Hepatocyte (in vitro differentiated cells): Measurements from ENCODE around the gene RS1.

Experiments
- EZH2 ChIP-seq: fragments of 200-600 bp; sonication (generic); IDR thresholded peaks from 2 replicates; pipeline ENCODE4 v1.6.1; 2016; ENCODE audit warnings: antibody characterized with exemption, mild to moderate bottlenecking, borderline replicate concordance
- TF ChIP-seq, protein P1 (sequence below): fragments of 200-600 bp; sonication (generic); IDR thresholded peaks from 2 replicates; pipeline ENCODE4 v1.5.1; 2016; ENCODE audit warnings: antibody characterized with exemption, mild to moderate bottlenecking; ENCODE audit not compliant: poor library complexity

DNA sequence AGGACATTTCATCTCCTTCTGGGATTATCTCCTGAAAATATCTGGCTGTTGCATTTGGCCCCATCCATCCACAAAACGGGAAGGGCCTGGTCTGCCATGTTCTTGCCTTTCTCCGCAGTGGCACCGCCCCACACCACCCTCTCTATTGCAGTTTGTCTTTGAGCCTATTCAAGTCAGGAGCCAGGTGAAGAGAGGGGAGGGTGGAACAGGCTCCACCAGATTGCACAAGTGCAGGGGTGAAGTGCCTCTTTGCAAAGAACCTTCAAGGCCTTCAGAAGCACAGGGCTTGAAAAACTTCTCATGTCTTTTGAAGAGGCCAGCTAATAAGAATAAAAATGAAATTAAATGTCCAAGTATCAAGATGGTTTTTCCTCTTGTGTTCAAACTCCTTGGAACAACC lies 28.7 kb downstream of the RS1 start:
- TF ChIP-seq, protein P1, sequence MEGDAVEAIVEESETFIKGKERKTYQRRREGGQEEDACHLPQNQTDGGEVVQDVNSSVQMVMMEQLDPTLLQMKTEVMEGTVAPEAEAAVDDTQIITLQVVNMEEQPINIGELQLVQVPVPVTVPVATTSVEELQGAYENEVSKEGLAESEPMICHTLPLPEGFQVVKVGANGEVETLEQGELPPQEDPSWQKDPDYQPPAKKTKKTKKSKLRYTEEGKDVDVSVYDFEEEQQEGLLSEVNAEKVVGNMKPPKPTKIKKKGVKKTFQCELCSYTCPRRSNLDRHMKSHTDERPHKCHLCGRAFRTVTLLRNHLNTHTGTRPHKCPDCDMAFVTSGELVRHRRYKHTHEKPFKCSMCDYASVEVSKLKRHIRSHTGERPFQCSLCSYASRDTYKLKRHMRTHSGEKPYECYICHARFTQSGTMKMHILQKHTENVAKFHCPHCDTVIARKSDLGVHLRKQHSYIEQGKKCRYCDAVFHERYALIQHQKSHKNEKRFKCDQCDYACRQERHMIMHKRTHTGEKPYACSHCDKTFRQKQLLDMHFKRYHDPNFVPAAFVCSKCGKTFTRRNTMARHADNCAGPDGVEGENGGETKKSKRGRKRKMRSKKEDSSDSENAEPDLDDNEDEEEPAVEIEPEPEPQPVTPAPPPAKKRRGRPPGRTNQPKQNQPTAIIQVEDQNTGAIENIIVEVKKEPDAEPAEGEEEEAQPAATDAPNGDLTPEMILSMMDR, result no peak
- no peak for TF ChIP-seq EZH2
